HFFc6 (cell line): Measurements from ENCODE around the gene MINAR1. TPM values are rescaled to one million over a fixed set of nuclear protein-coding genes. Genes with fewer than 3 reads are reported as not detected.

Experiments
- DNase-seq: peaks from one replicate; pipeline ENCODE4 v3.0.0-alpha.2; 2018
- H3K27ac Mint-ChIP-seq: 2 replicates; pipeline ENCODE4 v1.8.0; 2020; ENCODE audit warnings: mild to moderate bottlenecking, mixed read lengths
- H3K27me3 Mint-ChIP-seq: 2 replicates; pipeline ENCODE4 v1.8.0; 2021; ENCODE audit warnings: mild to moderate bottlenecking, moderate library complexity, mixed read lengths; ENCODE audit not compliant: insufficient read depth
- H3K36me3 Mint-ChIP-seq: 2 replicates; pipeline ENCODE4 v1.8.0; 2021; ENCODE audit warnings: low read depth, mixed read lengths
- H3K4me1 Mint-ChIP-seq: 2 replicates; pipeline ENCODE4 v1.8.0; 2020; ENCODE audit warnings: low read depth, mixed read lengths
- H3K4me3 Mint-ChIP-seq: 2 replicates; pipeline ENCODE4 v1.8.0; 2020; ENCODE audit warnings: mild to moderate bottlenecking, moderate library complexity, mixed read lengths
- H3K9me3 Mint-ChIP-seq: 2 replicates; pipeline ENCODE4 v1.8.0; 2020; ENCODE audit warnings: mild to moderate bottlenecking, mixed read lengths
- total RNA-seq, 6 experiments: library from RNA; stranded (reverse); fragmentation: NEBNext Ultra II Directional; extraction: Animal tissue kit (Norgen Biotek cat#: 25700); gene quantifications; 2 replicates in 1 of 6; 3 replicates in 5 of 6; pipeline ENCODE4 v1.2.3, GENCODE V29; 2021
- TF ChIP-seq, protein P1 (sequence below): fragments of 200-600 bp; sonication (generic); IDR thresholded peaks from 2 replicates; pipeline ENCODE4 v1.5.0; 2021; ENCODE audit warnings: antibody characterized with exemption, mild to moderate bottlenecking

MINAR1 gene
- total RNA-seq, 6 experiments from 2014 or later, result 0.35 to 0.62 (median 0.52) TPM

GRCh38 chr15:79410237-79410636 is 21.9 kb upstream of the MINAR1 start:
- H3K9me3 Mint-ChIP-seq, result no peaks in the 10 kb centered on the region
- no peak for DNase-seq
- H3K27me3 Mint-ChIP-seq, result no peaks in the 10 kb centered on the region; the same call in 1 of the 2 replicates
- H3K27ac Mint-ChIP-seq, result no peak overlapping the region
- TF ChIP-seq, protein P1, sequence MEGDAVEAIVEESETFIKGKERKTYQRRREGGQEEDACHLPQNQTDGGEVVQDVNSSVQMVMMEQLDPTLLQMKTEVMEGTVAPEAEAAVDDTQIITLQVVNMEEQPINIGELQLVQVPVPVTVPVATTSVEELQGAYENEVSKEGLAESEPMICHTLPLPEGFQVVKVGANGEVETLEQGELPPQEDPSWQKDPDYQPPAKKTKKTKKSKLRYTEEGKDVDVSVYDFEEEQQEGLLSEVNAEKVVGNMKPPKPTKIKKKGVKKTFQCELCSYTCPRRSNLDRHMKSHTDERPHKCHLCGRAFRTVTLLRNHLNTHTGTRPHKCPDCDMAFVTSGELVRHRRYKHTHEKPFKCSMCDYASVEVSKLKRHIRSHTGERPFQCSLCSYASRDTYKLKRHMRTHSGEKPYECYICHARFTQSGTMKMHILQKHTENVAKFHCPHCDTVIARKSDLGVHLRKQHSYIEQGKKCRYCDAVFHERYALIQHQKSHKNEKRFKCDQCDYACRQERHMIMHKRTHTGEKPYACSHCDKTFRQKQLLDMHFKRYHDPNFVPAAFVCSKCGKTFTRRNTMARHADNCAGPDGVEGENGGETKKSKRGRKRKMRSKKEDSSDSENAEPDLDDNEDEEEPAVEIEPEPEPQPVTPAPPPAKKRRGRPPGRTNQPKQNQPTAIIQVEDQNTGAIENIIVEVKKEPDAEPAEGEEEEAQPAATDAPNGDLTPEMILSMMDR, result no peak
- peaks cover 17% of the 10 kb centered on the region for H3K4me1 Mint-ChIP-seq
- H3K36me3 Mint-ChIP-seq, result 0 out of 2 replicates have a peak, but pooled peaks cover 12% of the 10 kb centered on the region
- H3K4me3 Mint-ChIP-seq, result no peak overlapping the region

DNA sequence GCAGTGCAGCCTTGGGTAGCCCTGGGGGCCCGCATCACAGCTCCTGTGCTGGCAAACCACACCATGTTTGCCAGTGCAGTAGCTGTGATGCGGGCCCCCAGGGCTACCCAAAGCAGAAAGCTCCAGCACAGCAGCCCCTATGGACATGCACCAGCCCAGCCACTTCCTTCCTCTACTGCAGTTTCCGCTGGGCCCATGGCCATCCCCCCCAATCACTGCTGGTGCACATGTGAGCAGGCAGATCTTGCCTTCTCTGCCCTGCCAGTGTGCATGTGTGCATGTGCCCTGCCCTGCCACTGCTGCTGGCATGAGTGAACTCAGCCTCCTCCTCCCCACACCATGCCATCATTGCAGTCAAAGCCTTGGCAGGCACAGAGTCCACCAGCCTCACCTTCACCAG is 20.1 kb upstream of the MINAR1 start:
- H3K4me3 Mint-ChIP-seq, result no peak overlapping the region

DNA sequence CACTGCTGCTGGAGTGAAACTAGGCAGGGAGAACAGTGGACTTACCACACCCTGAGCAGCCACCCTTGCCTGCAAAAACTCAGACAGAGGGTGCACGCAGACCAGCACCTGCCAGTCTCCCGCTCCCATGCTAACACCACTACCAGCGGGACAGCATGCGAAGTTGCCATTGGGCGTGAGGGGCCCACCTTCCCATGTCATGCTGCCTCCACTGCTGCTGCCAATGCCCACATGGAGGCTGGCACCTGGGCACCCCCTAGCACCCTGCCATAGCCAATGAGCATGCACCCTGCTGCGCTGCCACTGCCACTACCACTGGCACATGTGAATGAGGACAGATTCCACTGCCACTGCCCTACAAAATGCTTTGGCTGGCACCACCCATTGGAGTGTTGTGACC is 19.7 kb upstream of the MINAR1 start:
- 0 out of 2 replicates have a peak, but pooled peaks cover 12% of the 10 kb centered on the region for H3K36me3 Mint-ChIP-seq
- no peak overlapping the region for H3K27ac Mint-ChIP-seq
- no peaks in the 10 kb centered on the region for H3K9me3 Mint-ChIP-seq
- H3K4me3 Mint-ChIP-seq, result no peak overlapping the region
- no peaks in the 10 kb centered on the region; the same call in 1 of the 2 replicates for H3K27me3 Mint-ChIP-seq
- TF ChIP-seq, protein P1, result no peak
- no peak for DNase-seq
- H3K4me1 Mint-ChIP-seq, result peaks cover 17% of the 10 kb centered on the region

More for the DNA sequence above, 20.1 kb upstream of the MINAR1 start:
- H3K27me3 Mint-ChIP-seq, result no peaks in the 10 kb centered on the region; the same call in 1 of the 2 replicates
- 0 out of 2 replicates have a peak, but pooled peaks cover 12% of the 10 kb centered on the region for H3K36me3 Mint-ChIP-seq
- no peak overlapping the region for H3K27ac Mint-ChIP-seq
- peaks cover 17% of the 10 kb centered on the region for H3K4me1 Mint-ChIP-seq
- TF ChIP-seq, protein P1, result no peak
- H3K9me3 Mint-ChIP-seq, result no peaks in the 10 kb centered on the region
- no peak for DNase-seq

GRCh38 chr15:79416876-79417275 is 15.3 kb upstream of the MINAR1 start:
- Mint-ChIP-seq H3K4me1 (no peaks in the 10 kb centered on the region), H3K27ac (no peak overlapping the region), H3K4me3 (no peak overlapping the region), H3K27me3 (no peaks in the 10 kb centered on the region), H3K9me3 (no peaks in the 10 kb centered on the region), H3K36me3 (0 out of 2 replicates have a peak, but pooled peaks cover 12% of the 10 kb centered on the region)
- TF ChIP-seq, protein P1, result no peak
- no peak for DNase-seq

GRCh38 chr15:79418693-79419279 is 13.3 kb upstream of the MINAR1 start:
- H3K4me1 Mint-ChIP-seq, result no peaks in the 10 kb centered on the region
- no peak overlapping the region for H3K4me3 Mint-ChIP-seq
- H3K27me3 Mint-ChIP-seq, result no peaks in the 10 kb centered on the region
- DNase-seq, result no peak
- no peaks in the 10 kb centered on the region for H3K9me3 Mint-ChIP-seq
- H3K36me3 Mint-ChIP-seq, result no peaks in the 10 kb centered on the region
- H3K27ac Mint-ChIP-seq, result no peak overlapping the region
- TF ChIP-seq, protein P1, result no peak
